Trophoblast cell (in vitro differentiated cells and primary cell): ENCODE measurements around the gene SEZ6L2.

Experiments used
- DNase-seq, 2 donors: peaks; one replicate each; pipeline ENCODE4 v3.0.0-alpha.2; 2016
- H2AFZ ChIP-seq: 2 replicates; pipeline ENCODE4 v1.6.1; 2013; ENCODE audit warnings: low read length, moderate library complexity, mild to moderate bottlenecking; ENCODE audit not compliant: insufficient read depth, poor library complexity
- H2AK5ac ChIP-seq: 2 replicates; pipeline ENCODE4 v1.6.1; 2013; ENCODE audit warnings: mild to moderate bottlenecking, low read length
- H2BK120ac ChIP-seq: 2 replicates; pipeline ENCODE4 v1.6.1; 2013; ENCODE audit warnings: low read length, mild to moderate bottlenecking, moderate library complexity; ENCODE audit not compliant: insufficient read depth, poor library complexity
- H2BK12ac ChIP-seq: 2 replicates; pipeline ENCODE4 v1.6.1; 2013; ENCODE audit warnings: mild to moderate bottlenecking, low read length, moderate library complexity
- H2BK5ac ChIP-seq: 2 replicates; pipeline ENCODE4 v1.6.1; 2013; ENCODE audit warnings: low read length, low read depth, moderate library complexity, mild to moderate bottlenecking; ENCODE audit not compliant: poor library complexity
- H3K14ac ChIP-seq: 2 replicates; pipeline ENCODE4 v1.6.1; 2013; ENCODE audit warnings: mild to moderate bottlenecking, low read length
- H3K18ac ChIP-seq: 2 replicates; pipeline ENCODE4 v1.6.1; 2013; ENCODE audit warnings: mild to moderate bottlenecking, low read length
- H3K23ac ChIP-seq: 2 replicates; pipeline ENCODE4 v1.6.1; 2013; ENCODE audit warnings: low read length
- H3K27ac ChIP-seq: 2 replicates; pipeline ENCODE4 v1.5.1; 2013; ENCODE audit warnings: low read depth, mild to moderate bottlenecking, inconsistent platforms, low read length, moderate library complexity
- H3K27me3 ChIP-seq: 2 replicates; pipeline ENCODE4 v1.6.1; 2013; ENCODE audit warnings: inconsistent platforms, mild to moderate bottlenecking, low read length, moderate library complexity; ENCODE audit not compliant: insufficient read depth
- H3K36me3 ChIP-seq, 2 experiments: 1 replicate in 1 of 2; 2 replicates in 1 of 2; pipeline ENCODE4 v1.6.1; 2013; ENCODE audit warnings: low read length in 2 of 2, mild to moderate bottlenecking in 2 of 2, moderate library complexity in 1 of 2; ENCODE audit not compliant: insufficient read depth in 2 of 2, control insufficient read depth in 1 of 2
- H3K4ac ChIP-seq: 2 replicates; pipeline ENCODE4 v1.6.1; 2013; ENCODE audit warnings: low read depth, mild to moderate bottlenecking, low read length, moderate library complexity
- H3K4me1 ChIP-seq, 2 experiments: 1 replicate in 1 of 2; 2 replicates in 1 of 2; pipeline ENCODE4 v1.6.1; 2013; ENCODE audit warnings: low read length in 2 of 2, mild to moderate bottlenecking in 2 of 2, moderate library complexity in 1 of 2; ENCODE audit not compliant: insufficient read depth in 2 of 2, control insufficient read depth in 1 of 2
- H3K4me2 ChIP-seq: 2 replicates; pipeline ENCODE4 v1.6.1; 2013; ENCODE audit warnings: inconsistent platforms, mild to moderate bottlenecking, low read length, moderate library complexity
- H3K4me3 ChIP-seq: 2 replicates; pipeline ENCODE4 v1.5.1; 2013; ENCODE audit warnings: mild to moderate bottlenecking, low read depth, low read length, inconsistent platforms
- H3K79me1 ChIP-seq: one replicate; pipeline ENCODE4 v1.6.1; 2013; ENCODE audit warnings: low read length
- H3K79me2 ChIP-seq: 2 replicates; pipeline ENCODE4 v1.6.1; 2013; ENCODE audit warnings: low read length, mild to moderate bottlenecking; ENCODE audit not compliant: control insufficient read depth, insufficient read depth, poor library complexity
- H3K9ac ChIP-seq: 2 replicates; pipeline ENCODE4 v1.6.1; 2013; ENCODE audit warnings: mild to moderate bottlenecking, low read length
- H3K9me3 ChIP-seq: 2 replicates; pipeline ENCODE4 v1.6.1; 2013; ENCODE audit warnings: low read depth, mild to moderate bottlenecking, control low read depth, inconsistent platforms, low read length; ENCODE audit not compliant: insufficient read depth
- H4K12ac ChIP-seq: 2 replicates; pipeline ENCODE4 v1.6.1; 2013; ENCODE audit warnings: low read depth, mild to moderate bottlenecking, low read length, moderate library complexity
- H4K8ac ChIP-seq: 2 replicates; pipeline ENCODE4 v1.6.1; 2013; ENCODE audit warnings: low read depth, mild to moderate bottlenecking, low read length, moderate library complexity
- H4K91ac ChIP-seq: one replicate; pipeline ENCODE4 v1.6.1; 2013; ENCODE audit warnings: low read depth, mild to moderate bottlenecking, low read length, moderate library complexity
- WGBS: extraction: QIAGEN DNeasy Blood & Tissue Kit; methylation state at CpG from one replicate; pipeline ENCODE4 v1.1.7; 2013; ENCODE audit warnings: missing lambda C conversion rate; ENCODE audit not compliant: insufficient read length, insufficient coverage; ENCODE audit errors: extremely low coverage; 5-methylcytosine and 5-hydroxymethylcytosine counted together

SEZ6L2 gene

GRCh38 chr16:29844575-29845331 lies 54.6 kb downstream of the SEZ6L2 start:
- peaks cover 1% of the 10 kb centered on the region for H3K9me3 ChIP-seq
- no CpG with 5 or more reads among the region's 28 CpGs for WGBS
- H2BK5ac ChIP-seq: no peak overlapping the region
- H2BK12ac ChIP-seq: no peak overlapping the region
- H3K27me3 ChIP-seq: no peaks in the 10 kb centered on the region
- no peak for DNase-seq
- no peak overlapping the region for H4K12ac ChIP-seq
- no peak overlapping the region for H3K4ac ChIP-seq
- H2AK5ac ChIP-seq: no peak overlapping the region
- H2BK120ac ChIP-seq: no peak overlapping the region
- H3K23ac ChIP-seq: no peak overlapping the region
- H3K79me2 ChIP-seq: no peaks in the 10 kb centered on the region
- H4K91ac ChIP-seq: no peak overlapping the region
- H3K4me3 ChIP-seq: no peak overlapping the region
- no peak overlapping the region for H3K18ac ChIP-seq
- no peak overlapping the region for H3K4me2 ChIP-seq
- H3K36me3 ChIP-seq: peaks cover 2% of the 10 kb centered on the region in 2 experiments
- no peak overlapping the region for H3K27ac ChIP-seq
- no peak overlapping the region for H3K9ac ChIP-seq
- H2AFZ ChIP-seq: no peak overlapping the region
- H3K79me1 ChIP-seq: no peaks in the 10 kb centered on the region
- H4K8ac ChIP-seq: no peak overlapping the region
- H3K14ac ChIP-seq: no peak overlapping the region
- H3K4me1 ChIP-seq: peaks cover 6 to 7% of the 10 kb centered on the region in 2 experiments

- no peak for DNase-seq
- Histone ChIP-seq H3K36me3 (peaks cover 2% of the 10 kb centered on the region in 2 experiments), H3K27me3 (no peaks in the 10 kb centered on the region), H4K91ac (no peak overlapping the region), H3K27ac (no peak overlapping the region), H3K4me2 (no peak overlapping the region), H2BK5ac (no peak overlapping the region), H3K4ac (no peak overlapping the region), H2AFZ (no peak overlapping the region), H3K14ac (no peak overlapping the region), H4K12ac (no peak overlapping the region), H3K9ac (no peak overlapping the region), H3K23ac (no peak overlapping the region), H3K4me3 (no peak overlapping the region), H3K79me2 (no peaks in the 10 kb centered on the region), H4K8ac (no peak overlapping the region), H2BK12ac (no peak overlapping the region), H2AK5ac (no peak overlapping the region), H3K18ac (no peak overlapping the region), H2BK120ac (no peak overlapping the region), H3K79me1 (no peaks in the 10 kb centered on the region), H3K9me3 (peaks cover 1% of the 10 kb centered on the region), H3K4me1 (peaks cover 2 to 3% of the 10 kb centered on the region in 2 experiments)
- WGBS: no CpG with 5 or more reads among the region's 8 CpGs
These were observed 55.4 kb downstream of the SEZ6L2 start for GRCh38 chr16:29843931-29844330.

GRCh38 chr16:29842732-29843346 lies 56.5 kb downstream of the SEZ6L2 start:
- DNase-seq: no peak
- peaks cover 2% of the 10 kb centered on the region in 2 experiments for H3K36me3 ChIP-seq
- H3K18ac ChIP-seq: no peak overlapping the region
- no peak overlapping the region for H3K9ac ChIP-seq
- H3K4me3 ChIP-seq: no peak overlapping the region
- H2BK5ac ChIP-seq: no peak overlapping the region
- no peak overlapping the region for H4K12ac ChIP-seq
- no peak overlapping the region for H4K8ac ChIP-seq
- no peak overlapping the region for H2AK5ac ChIP-seq
- H4K91ac ChIP-seq: no peak overlapping the region
- no peak overlapping the region for H3K27ac ChIP-seq
- no peak overlapping the region for H2AFZ ChIP-seq
- no peaks in the 10 kb centered on the region for H3K27me3 ChIP-seq
- no peak overlapping the region for H3K23ac ChIP-seq
- no CpG with 5 or more reads among the region's 9 CpGs for WGBS
- peaks cover 2 to 3% of the 10 kb centered on the region in 2 experiments for H3K4me1 ChIP-seq
- H3K14ac ChIP-seq: no peak overlapping the region
- peaks cover 1% of the 10 kb centered on the region for H3K9me3 ChIP-seq
- no peak overlapping the region for H3K4ac ChIP-seq
- no peak overlapping the region for H2BK12ac ChIP-seq
- no peaks in the 10 kb centered on the region for H3K79me1 ChIP-seq
- H3K79me2 ChIP-seq: no peaks in the 10 kb centered on the region
- no peak overlapping the region for H3K4me2 ChIP-seq
- no peak overlapping the region for H2BK120ac ChIP-seq

- H3K9ac ChIP-seq: no peak overlapping the region
- no peak overlapping the region for H2BK120ac ChIP-seq
- no peaks in the 10 kb centered on the region for H3K79me2 ChIP-seq
- no peak overlapping the region for H3K14ac ChIP-seq
- no peaks in the 10 kb centered on the region for H3K79me1 ChIP-seq
- H3K27ac ChIP-seq: no peak overlapping the region
- H3K4me1 ChIP-seq: peaks cover 2 to 3% of the 10 kb centered on the region in 2 experiments
- H3K4ac ChIP-seq: no peak overlapping the region
- no peak overlapping the region for H2BK5ac ChIP-seq
- no peak overlapping the region for H3K23ac ChIP-seq
- no peak overlapping the region for H4K12ac ChIP-seq
- no CpG with 5 or more reads among the region's 23 CpGs for WGBS
- no peak overlapping the region for H4K8ac ChIP-seq
- no peak overlapping the region for H2AFZ ChIP-seq
- no peaks in the 10 kb centered on the region for H3K9me3 ChIP-seq
- no peaks in the 10 kb centered on the region for H3K27me3 ChIP-seq
- peaks cover 0 to 4% of the 10 kb centered on the region in 2 experiments for H3K36me3 ChIP-seq
- H3K18ac ChIP-seq: no peak overlapping the region
- no peak for DNase-seq
- no peak overlapping the region for H3K4me2 ChIP-seq
- no peak overlapping the region for H3K4me3 ChIP-seq
- no peak overlapping the region for H4K91ac ChIP-seq
- H2AK5ac ChIP-seq: no peak overlapping the region
- no peak overlapping the region for H2BK12ac ChIP-seq
These were observed 57.7 kb downstream of the SEZ6L2 start for GRCh38 chr16:29841631-29842030.
